Upper lobe of left lung (tissue), 4 donors: ENCODE measurements around the gene LHX4.

Source experiments
- CTCF ChIP-seq, 6 experiments: fragments of 450-650 bp in 4 of 6; fragments of 200-600 bp in 2 of 6; sonication (generic) in 2 of 6; IDR thresholded peaks; one replicate each; pipeline ENCODE4 v1.5.1; 2016 to 2019; ENCODE audit warnings: antibody characterized with exemption in 6 of 6
- POLR2A ChIP-seq, 4 donors: fragments of 450-650 bp; IDR thresholded peaks; one replicate each; pipeline ENCODE4 v1.5.1; 2016 to 2017; ENCODE audit warnings: antibody characterized with exemption in 4 of 4, mild to moderate bottlenecking in 2 of 4
- POLR2AphosphoS5 ChIP-seq, 2 donors: sonication (generic); formaldehyde crosslinking; IDR thresholded peaks; one replicate each; pipeline ENCODE4 v1.5.1; 2017; ENCODE audit warnings: antibody characterized with exemption in 2 of 2

GRCh38 chr1:180181048-180181447 lies 49.0 kb upstream of the LHX4 start:
- TF ChIP-seq CTCF (IDR thresholded peaks at IDR 0.05) (no peak), POLR2A (IDR thresholded peaks at IDR 0.05) (no peak), POLR2AphosphoS5 (IDR thresholded peaks at IDR 0.05) (no peak)
